IMR-90 (cell line): ENCODE results near the gene PARD3. TPM values are rescaled to one million over a fixed set of nuclear protein-coding genes. Genes with fewer than 3 reads are reported as not detected.

Source experiments
- ATAC-seq: fragments of 200-7000 bp; cut with Tn5 transposase; 2 replicates; pipeline ENCODE4 v1.9.1; 2020; ENCODE audit warnings: low read depth, mild to moderate bottlenecking, moderate library complexity
- BruUV-seq: library from RNA; stranded (reverse); fragments of 400-500 nt; replicated peaks from 2 replicates; lab custom pipeline; 2021; lab: Mats Ljungman, UMichigan
- CTCF ChIA-PET: fragments of 300-600 bp; formaldehyde crosslinking; extraction: SDS; loops from one replicate; lab custom pipeline; 2021; ENCODE audit warnings: antibody characterized with exemption; lab: Yijun Ruan, JAX
- POLR2A ChIA-PET: fragments of 300-600 bp; sonication (Branson Sonifier 250); formaldehyde crosslinking; loops from one replicate; lab custom pipeline; 2022; ENCODE audit warnings: antibody characterized with exemption; ENCODE audit not compliant: unreplicated experiment; lab: Charles Lee
- DNase-seq: peaks from one replicate; pipeline ENCODE4 v3.0.0; 2013
- H2AFZ ChIP-seq: replicated peaks from 2 replicates; pipeline ENCODE3; 2013; ENCODE audit warnings: low read length, mild to moderate bottlenecking; ENCODE audit not compliant: poor library complexity
- H2AK5ac ChIP-seq: 2 replicates; pipeline ENCODE4 v1.6.1; 2013; ENCODE audit warnings: low read depth, low read length, inconsistent platforms
- H2AK9ac ChIP-seq: replicated peaks from 2 replicates; pipeline ENCODE3; 2013; ENCODE audit warnings: mild to moderate bottlenecking, low read depth, low read length, moderate library complexity; ENCODE audit not compliant: poor library complexity
- H2BK120ac ChIP-seq: 2 replicates; pipeline ENCODE4 v1.6.1; 2013; ENCODE audit warnings: low read depth, low read length, inconsistent platforms
- H2BK15ac ChIP-seq: 3 replicates; pipeline ENCODE4 v1.6.1; 2013; ENCODE audit warnings: low read depth, low read length, inconsistent platforms
- H2BK20ac ChIP-seq: 2 replicates; pipeline ENCODE4 v1.6.1; 2013; ENCODE audit warnings: low read depth, mild to moderate bottlenecking, inconsistent platforms, low read length, moderate library complexity
- H2BK5ac ChIP-seq: 2 replicates; pipeline ENCODE4 v1.6.1; 2013; ENCODE audit warnings: mild to moderate bottlenecking, low read depth, low read length, inconsistent platforms; ENCODE audit not compliant: poor library complexity, severe bottlenecking
- H3K14ac ChIP-seq: replicated peaks from 2 replicates; pipeline ENCODE4 v1.6.1; 2013; ENCODE audit warnings: low read depth, low read length, inconsistent platforms
- H3K18ac ChIP-seq: 2 replicates; pipeline ENCODE4 v1.6.1; 2013; ENCODE audit warnings: low read depth, low read length, control low read depth
- H3K23ac ChIP-seq: 2 replicates; pipeline ENCODE4 v1.6.1; 2013; ENCODE audit warnings: low read depth, low read length, inconsistent platforms
- H3K27ac ChIP-seq: 2 replicates; pipeline ENCODE4 v1.5.1; 2013; ENCODE audit warnings: mild to moderate bottlenecking, control low read depth, low read length; ENCODE audit not compliant: insufficient read depth
- H3K27me3 ChIP-seq: 2 replicates; pipeline ENCODE4 v1.6.1; 2013; ENCODE audit warnings: low read length; ENCODE audit not compliant: control insufficient read depth, insufficient read depth
- H3K36me3 ChIP-seq: 2 replicates; pipeline ENCODE4 v1.6.1; 2013; ENCODE audit warnings: low read length, mixed read lengths; ENCODE audit not compliant: control insufficient read depth, insufficient read depth
- H3K4ac ChIP-seq: 2 replicates; pipeline ENCODE4 v1.6.1; 2013; ENCODE audit warnings: low read depth, low read length, inconsistent platforms
- H3K4me1 ChIP-seq: 2 replicates; pipeline ENCODE4 v1.6.1; 2013; ENCODE audit warnings: low read length, mixed read lengths; ENCODE audit not compliant: control insufficient read depth, insufficient read depth
- H3K4me2 ChIP-seq: 2 replicates; pipeline ENCODE4 v1.6.1; 2013; ENCODE audit warnings: low read depth, mild to moderate bottlenecking, control low read depth, low read length, moderate library complexity
- H3K4me3 ChIP-seq: 2 replicates; pipeline ENCODE4 v1.5.1; 2013; ENCODE audit warnings: low read depth, mild to moderate bottlenecking, control low read depth, low read length, moderate library complexity; ENCODE audit not compliant: insufficient read depth
- H3K56ac ChIP-seq: 2 replicates; pipeline ENCODE4 v1.6.1; 2013; ENCODE audit warnings: low read length, inconsistent platforms; ENCODE audit not compliant: insufficient read depth; ENCODE audit errors: extremely low read depth
- H3K79me1 ChIP-seq, 2 experiments: 2 replicates each; pipeline ENCODE4 v1.6.1; 2013; ENCODE audit warnings: low read length in 2 of 2, inconsistent platforms in 1 of 2, low read depth in 1 of 2
- H3K9ac ChIP-seq: 2 replicates; pipeline ENCODE4 v1.6.1; 2013; ENCODE audit warnings: low read depth, low read length, control low read depth
- H3K9me1 ChIP-seq: 2 replicates; pipeline ENCODE4 v1.6.1; 2013; ENCODE audit warnings: low read length, inconsistent platforms; ENCODE audit not compliant: insufficient read depth
- H3K9me3 ChIP-seq: 2 replicates; pipeline ENCODE4 v1.6.1; 2013; ENCODE audit warnings: low read length; ENCODE audit not compliant: control insufficient read depth, insufficient read depth
- H4K20me1 ChIP-seq: 2 replicates; pipeline ENCODE4 v1.6.1; 2013; ENCODE audit warnings: low read length, inconsistent platforms; ENCODE audit not compliant: insufficient read depth
- H4K5ac ChIP-seq: 2 replicates; pipeline ENCODE4 v1.6.1; 2013; ENCODE audit warnings: mild to moderate bottlenecking, low read depth, low read length, control low read depth
- H4K8ac ChIP-seq, 2 experiments: 2 replicates each; pipeline ENCODE4 v1.6.1; 2013; ENCODE audit warnings: low read depth in 2 of 2, low read length in 2 of 2, control low read depth in 1 of 2, inconsistent platforms in 1 of 2
- H4K91ac ChIP-seq: 2 replicates; pipeline ENCODE4 v1.6.1; 2013; ENCODE audit warnings: low read depth, low read length, inconsistent platforms; ENCODE audit not compliant: insufficient read depth
- BHLHE40 ChIP-seq: fragments of 150-350 bp; IDR thresholded peaks from 2 replicates; pipeline ENCODE4 v1.6.1; 2016; ENCODE audit warnings: mild to moderate bottlenecking, low read depth, low read length
- CEBPB ChIP-seq: IDR thresholded peaks from 2 replicates; pipeline ENCODE4 v1.6.1; 2012; ENCODE audit warnings: low read depth, low read length, improper control_type of control experiment
- CHD1 ChIP-seq: IDR thresholded peaks from 2 replicates; pipeline ENCODE4 v1.6.1; 2012; ENCODE audit warnings: low read depth, low read length, improper control_type of control experiment
- ELK1 ChIP-seq: fragments of 150-350 bp; IDR thresholded peaks from 2 replicates; pipeline ENCODE4 v1.6.1; 2016; ENCODE audit warnings: low read depth, mild to moderate bottlenecking, low read length, moderate library complexity, borderline replicate concordance
- FOS ChIP-seq: fragments of 150-350 bp; IDR thresholded peaks from 2 replicates; pipeline ENCODE4 v1.6.1; 2016; ENCODE audit warnings: low read depth, low read length
- MAFK ChIP-seq: IDR thresholded peaks from 2 replicates; pipeline ENCODE4 v1.6.1; 2012; ENCODE audit warnings: low read depth, low read length, improper control_type of control experiment
- MAZ ChIP-seq: IDR thresholded peaks from 2 replicates; pipeline ENCODE4 v1.6.1; 2012; ENCODE audit warnings: low read depth, mild to moderate bottlenecking, low read length, improper control_type of control experiment, moderate library complexity, borderline replicate concordance
- MXI1 ChIP-seq: IDR thresholded peaks from 2 replicates; pipeline ENCODE4 v1.6.1; 2012; ENCODE audit warnings: low read depth, mild to moderate bottlenecking, low read length, moderate library complexity, borderline replicate concordance
- NFE2L2 ChIP-seq: fragments of 150-350 bp; IDR thresholded peaks from 2 replicates; pipeline ENCODE4 v1.6.1; 2016; ENCODE audit warnings: low read depth, mild to moderate bottlenecking, low read length
- POLR2A ChIP-seq: IDR thresholded peaks from 2 replicates; pipeline ENCODE4 v1.6.1; 2012; ENCODE audit warnings: mild to moderate bottlenecking, low read depth, low read length
- RAD21 ChIP-seq: IDR thresholded peaks from 2 replicates; pipeline ENCODE4 v1.6.1; 2012; ENCODE audit warnings: low read length, improper control_type of control experiment
- RCOR1 ChIP-seq: IDR thresholded peaks from 2 replicates; pipeline ENCODE4 v1.6.1; 2012; ENCODE audit warnings: mild to moderate bottlenecking, low read length, improper control_type of control experiment; ENCODE audit not compliant: insufficient replicate concordance
- RFX5 ChIP-seq: IDR thresholded peaks from 2 replicates; pipeline ENCODE4 v1.8.0; 2012; ENCODE audit warnings: low read depth, mild to moderate bottlenecking, low read length, moderate library complexity
- SMC3 ChIP-seq: fragments of 150-350 bp; IDR thresholded peaks from 2 replicates; pipeline ENCODE4 v1.6.1; 2016; ENCODE audit warnings: low read depth, mild to moderate bottlenecking, antibody characterized with exemption, low read length, moderate library complexity
- USF2 ChIP-seq: fragments of 150-350 bp; IDR thresholded peaks from 2 replicates; pipeline ENCODE4 v1.6.1; 2017; ENCODE audit warnings: mild to moderate bottlenecking, antibody characterized with exemption, low read length, low read depth
- whole genome bisulfite sequencing, 2 experiments: methylation state at CpG; one replicate each; pipeline versions ENCODE4 v1.1.5 to v1.1.7; 2013; ENCODE audit warnings: missing lambda C conversion rate in 2 of 2; ENCODE audit not compliant: insufficient read length in 1 of 2; ENCODE audit errors: extremely low coverage in 2 of 2; 5-methylcytosine and 5-hydroxymethylcytosine counted together
- dilution Hi-C: fragments of 300-500 bp; cut with HindIII; formaldehyde crosslinking; loops from one replicate; pipeline ENCODE4 v1.14.3; 2018; ENCODE audit warnings: low sequenced_read_pairs; ENCODE audit not compliant: unreplicated experiment
- in situ Hi-C: fragments of 300-500 bp; cut with MboI; formaldehyde crosslinking; loops from 3 replicates; pipeline ENCODE4 v1.14.3; 2019; ENCODE audit warnings: low sequenced_read_pairs, inconsistent platforms, mixed read lengths
- intact Hi-C: fragments of 100-400 bp; cut with micrococcal nuclease; formaldehyde crosslinking; loops from 2 replicates; pipeline ENCODE4 v1.10.0; 2022
- polyA plus RNA-seq, 3 experiments: library from polyadenylated mRNA; depleted of rRNA; stranded (reverse); fragments of >200 nt; gene quantifications; 2 replicates each; pipeline ENCODE4 v1.2.3, GENCODE V29; 2012; ENCODE audit warnings: low replicate concordance in 1 of 3
- total RNA-seq: library from RNA; depleted of rRNA; stranded (reverse); fragments of >200 nt; gene quantifications from 2 replicates; pipeline ENCODE4 v1.2.3, GENCODE V29; 2012
- TF ChIP-seq, protein P1 (sequence below): conservative IDR thresholded peaks from 2 replicates; pipeline ENCODE4 v1.5.1; 2012; ENCODE audit warnings: mild to moderate bottlenecking, low read depth, low read length, improper control_type of control experiment

Gene PARD3
- total and polyA plus RNA-seq, 2 of the 4 experiments (the other 2 are of a cell fraction): 14.6 to 37.5 TPM

GRCh38 chr10:34384372-34384771 is 430.7 kb downstream of the PARD3 start:
- Histone ChIP-seq H2BK15ac (no peak overlapping the region), H3K27ac (no peak overlapping the region), H2AFZ (no peak overlapping the region), H3K9me1 (no peaks in the 10 kb centered on the region), H4K5ac (no peak overlapping the region), H4K91ac (no peak overlapping the region), H3K4me2 (no peak overlapping the region), H3K9me3 (no peaks in the 10 kb centered on the region), H4K8ac (no peak overlapping the region), H3K14ac (no peak overlapping the region), H3K23ac (no peak overlapping the region), H3K4me1 (no peaks in the 10 kb centered on the region), H3K4ac (no peak overlapping the region), H2AK9ac (no peak overlapping the region), H3K36me3 (peaks cover 4% of the 10 kb centered on the region; the same call in 1 of the 2 replicates), H3K4me3 (no peak overlapping the region), H2BK20ac (no peak overlapping the region), H3K18ac (no peak overlapping the region), H3K79me1 (no peaks in the 10 kb centered on the region), H3K56ac (no peak overlapping the region), H4K20me1 (no peaks in the 10 kb centered on the region), H2BK5ac (no peak overlapping the region), H2AK5ac (no peak overlapping the region), H3K27me3 (no peaks in the 10 kb centered on the region), H2BK120ac (no peak overlapping the region), H3K9ac (no peak overlapping the region)
- ATAC-seq: no peak
- intact Hi-C loops: loop anchor here (10.0 kb wide), 1 partner anchor 1050 kb away; the partner anchor contains the start of gene NRP1
- DNase-seq: no peak
- no CpG with 5 or more reads among the region's 4 CpGs for WGBS, 2 experiments
- POLR2A ChIA-PET: no interaction called here
- in situ Hi-C loops: no loop called here
- TF ChIP-seq, protein P1, sequence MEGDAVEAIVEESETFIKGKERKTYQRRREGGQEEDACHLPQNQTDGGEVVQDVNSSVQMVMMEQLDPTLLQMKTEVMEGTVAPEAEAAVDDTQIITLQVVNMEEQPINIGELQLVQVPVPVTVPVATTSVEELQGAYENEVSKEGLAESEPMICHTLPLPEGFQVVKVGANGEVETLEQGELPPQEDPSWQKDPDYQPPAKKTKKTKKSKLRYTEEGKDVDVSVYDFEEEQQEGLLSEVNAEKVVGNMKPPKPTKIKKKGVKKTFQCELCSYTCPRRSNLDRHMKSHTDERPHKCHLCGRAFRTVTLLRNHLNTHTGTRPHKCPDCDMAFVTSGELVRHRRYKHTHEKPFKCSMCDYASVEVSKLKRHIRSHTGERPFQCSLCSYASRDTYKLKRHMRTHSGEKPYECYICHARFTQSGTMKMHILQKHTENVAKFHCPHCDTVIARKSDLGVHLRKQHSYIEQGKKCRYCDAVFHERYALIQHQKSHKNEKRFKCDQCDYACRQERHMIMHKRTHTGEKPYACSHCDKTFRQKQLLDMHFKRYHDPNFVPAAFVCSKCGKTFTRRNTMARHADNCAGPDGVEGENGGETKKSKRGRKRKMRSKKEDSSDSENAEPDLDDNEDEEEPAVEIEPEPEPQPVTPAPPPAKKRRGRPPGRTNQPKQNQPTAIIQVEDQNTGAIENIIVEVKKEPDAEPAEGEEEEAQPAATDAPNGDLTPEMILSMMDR: no peak
- no peak for TF ChIP-seq MAFK
- no peak for TF ChIP-seq MAZ
- TF ChIP-seq FOS: no peak
- no peak for TF ChIP-seq USF2
- no peak for TF ChIP-seq BHLHE40
- no peak for TF ChIP-seq MXI1
- TF ChIP-seq NFE2L2: no peak
- no peak for TF ChIP-seq SMC3
- no peak for TF ChIP-seq RAD21
- TF ChIP-seq CHD1: no peak
- TF ChIP-seq POLR2A: no peak
- no peak for TF ChIP-seq ELK1
- no peak for TF ChIP-seq CEBPB
- TF ChIP-seq RFX5: no peak
- TF ChIP-seq RCOR1: no peak
- dilution Hi-C loops: no loop called here
- CTCF ChIA-PET: no interaction called here
- BruUV-seq: no TSS peak
